NCI-H187 (cell line): ENCODE measurements around the gene NISCH.

Source experiments
- DNase-seq, 2 experiments: peaks; one replicate each; lab custom pipeline; 2025; lab: John Stamatoyannopoulos, UW

Gene NISCH

GRCh38 chr3:52539010-52539653 lies 83.7 kb downstream of the NISCH start:
- no peak for DNase-seq

GRCh38 chr3:52541050-52541449 lies 85.6 kb downstream of the NISCH start:
- DNase-seq: no peak
